Measurements from ENCODE around the gene SCFD1. TPM values are rescaled to one million over a fixed set of nuclear protein-coding genes. Genes with fewer than 3 reads are reported as not detected.

SCFD1 gene
- total RNA-seq (100 to 1,000 TPM in 1 of 7 donors, 10 to 100 TPM in 6; 57.9 to 105 (median 92.4) TPM), polyA plus RNA-seq (10 to 100 TPM; 45.7 to 62.5 (median 53.2) TPM)
- long read RNA-seq, donor 1, transcript SCFD1-203 (25 exons, 2,359 nt) = major isoform, 8 of 14 reads
- long read RNA-seq, donor 1, partial matches to known transcripts = 0 of 14 reads
- long read RNA-seq, donor 1, other reads (novel, unspliced or antisense) = 0 of 14 reads
- long read RNA-seq, donor 2, partial matches to known transcripts = 0 of 5 reads
- long read RNA-seq, donor 2, other reads (novel, unspliced or antisense) = 0 of 5 reads

- TF ChIP-seq POLR2A (IDR thresholded peaks at IDR 0.05) = peak; percentile 45 to 88 (median 88)
- no peak for TF ChIP-seq CTCF (IDR thresholded peaks at IDR 0.05 in 8 of 11, conservative IDR thresholded peaks at IDR 0.05 in 3 of 11)
- peak; percentile 100 for TF ChIP-seq POLR2AphosphoS5 (IDR thresholded peaks at IDR 0.05)
- WGBS, 5 donors = 0 to 1% (median 1%) methylated on average over 24 to 35 of the region's 35 CpGs
These were observed at the start of gene SCFD1 for GRCh38 chr14:30621940-30622830. TSS of gene SCFD1 (plus strand) at chr14:30622319. CDS start at chr14:30622339, 20 bp downstream.

GRCh38 chr14:30572771-30573170 lies 49.3 kb upstream of the SCFD1 start:
- WGBS, 5 donors = 92 to 100% (median 95%) methylated on average over 1 of the region's 1 CpG
- H3K4me3 ChIP-seq = no peak overlapping the region

More at GRCh38 chr14:30621940-30622830, at the start of gene SCFD1:
- peak within 1 kb of the TSS; percentile 79 to 96 (median 91) for H3K27ac ChIP-seq
- H3K27me3 ChIP-seq (replicated peaks in 1 of 7) = no peaks in the 10 kb centered on the region
- H3K9me3 ChIP-seq = no peaks in the 10 kb centered on the region
- H3K4me1 ChIP-seq = peaks cover 18 to 62% (median 54%) of the 10 kb centered on the region in 6 donors
- DNase-seq = peak; percentile 99
- H3K36me3 ChIP-seq = peaks cover 0 to 7% (median 0%) of the 10 kb centered on the region in 6 donors
- H3K4me3 ChIP-seq = peak within 1 kb of the TSS; percentile 56 to 80 (median 66)
- intact Hi-C loops (cut with DNase I; ENCODE audit: low total_unique reads) = no loop called here

GRCh38 chr14:30573226-30573814 lies 48.8 kb upstream of the SCFD1 start:
- H3K36me3 ChIP-seq = no peaks in the 10 kb centered on the region
- WGBS, 5 donors = 80 to 93% (median 89%) methylated on average over 5 of the region's 5 CpGs
- no peak overlapping the region for H3K4me3 ChIP-seq
- H3K9me3 ChIP-seq = no peaks in the 10 kb centered on the region
- intact Hi-C loops (cut with DNase I; ENCODE audit: low total_unique reads) = no loop called here
- no peak for DNase-seq
- TF ChIP-seq POLR2AphosphoS5 (IDR thresholded peaks at IDR 0.05) (no peak), CTCF (IDR thresholded peaks at IDR 0.05 in 8 of 11, conservative IDR thresholded peaks at IDR 0.05 in 3 of 11) (no peak), POLR2A (IDR thresholded peaks at IDR 0.05) (no peak)
- peaks cover 0 to 67% (median 17%) of the 10 kb centered on the region in 6 donors for H3K4me1 ChIP-seq
- H3K27ac ChIP-seq = no peak overlapping the region
- no peaks in the 10 kb centered on the region for H3K27me3 ChIP-seq (replicated peaks in 1 of 7)

More at GRCh38 chr14:30572771-30573170, 49.3 kb upstream of the SCFD1 start:
- Histone ChIP-seq H3K9me3 (no peaks in the 10 kb centered on the region), H3K27ac (no peak overlapping the region), H3K36me3 (no peaks in the 10 kb centered on the region), H3K4me1 (peaks cover 0 to 72% (median 17%) of the 10 kb centered on the region in 6 donors), H3K27me3 (replicated peaks in 1 of 7) (no peaks in the 10 kb centered on the region)
- intact Hi-C loops (cut with DNase I; ENCODE audit: low total_unique reads) = no loop called here
- DNase-seq = no peak
- TF ChIP-seq POLR2AphosphoS5 (IDR thresholded peaks at IDR 0.05) (no peak), CTCF (IDR thresholded peaks at IDR 0.05 in 8 of 11, conservative IDR thresholded peaks at IDR 0.05 in 3 of 11) (no peak), POLR2A (IDR thresholded peaks at IDR 0.05) (no peak)

Measured in spleen (tissue), 13 donors.